ENCODE measurements around the gene FAM210A. TPM values are rescaled to one million over a fixed set of nuclear protein-coding genes. Genes with fewer than 3 reads are reported as not detected.

FAM210A gene
- total RNA-seq, 1 experiment from 2014 or later = 29.3 TPM

GRCh38 chr18:13661779-13662256, 64.5 kb downstream of the FAM210A start:
- no peak overlapping the region for H2AFZ ChIP-seq
- no peaks in the 10 kb centered on the region for H3K36me3 ChIP-seq (ENCODE audit: low read depth)
- H3K27ac ChIP-seq = no peak overlapping the region
- ChIA-PET CTCF (no interaction called here), POLR2A (ENCODE audit: unreplicated experiment) (no interaction called here)
- no peak overlapping the region for H3K4me3 ChIP-seq
- no peaks in the 10 kb centered on the region for H3K9me3 ChIP-seq (ENCODE audit: insufficient read depth, low read depth)
- no peaks in the 10 kb centered on the region for H4K20me1 ChIP-seq (ENCODE audit: insufficient read depth)
- H3K27me3 ChIP-seq (ENCODE audit: insufficient read depth, low read depth) = no peaks in the 10 kb centered on the region
- no peak overlapping the region for H3K4me2 ChIP-seq
- H3K9me2 ChIP-seq (ENCODE audit: insufficient read depth) = no peaks in the 10 kb centered on the region
- no peak for DNase-seq
- BruUV-seq (replicated peaks) = no TSS peak
- no peaks in the 10 kb centered on the region for H3K79me2 ChIP-seq (ENCODE audit: low read depth)
- H3K4me1 ChIP-seq (replicated peaks; ENCODE audit: insufficient read depth) = no peaks in the 10 kb centered on the region
- TF ChIP-seq EZH2 (IDR thresholded peaks at IDR 0.05; ENCODE audit: low read depth) (no peak), CTCF (conservative IDR thresholded peaks at IDR 0.05) (no peak)
- intact Hi-C loops (cut with micrococcal nuclease; ENCODE audit: unreplicated experiment) = no loop called here
- H3F3A ChIP-seq (ENCODE audit: insufficient read depth, low read depth) = no peaks in the 10 kb centered on the region

- Histone ChIP-seq H3K4me3 (no peak overlapping the region), H3K4me1 (replicated peaks; ENCODE audit: insufficient read depth) (no peaks in the 10 kb centered on the region), H3K27me3 (ENCODE audit: insufficient read depth, low read depth) (no peaks in the 10 kb centered on the region), H3K79me2 (ENCODE audit: low read depth) (no peaks in the 10 kb centered on the region), H3K4me2 (no peak overlapping the region), H3K9me3 (ENCODE audit: insufficient read depth, low read depth) (no peaks in the 10 kb centered on the region), H4K20me1 (ENCODE audit: insufficient read depth) (no peaks in the 10 kb centered on the region), H3K27ac (no peak overlapping the region), H3K9me2 (ENCODE audit: insufficient read depth) (no peaks in the 10 kb centered on the region), H3K36me3 (ENCODE audit: low read depth) (no peaks in the 10 kb centered on the region), H3F3A (ENCODE audit: insufficient read depth, low read depth) (no peaks in the 10 kb centered on the region), H2AFZ (no peak overlapping the region)
- intact Hi-C loops (cut with micrococcal nuclease; ENCODE audit: unreplicated experiment) = no loop called here
- BruUV-seq (replicated peaks) = no TSS peak
- DNase-seq = no peak
- ChIA-PET POLR2A (ENCODE audit: unreplicated experiment) (no interaction called here), CTCF (no interaction called here)
- TF ChIP-seq EZH2 (IDR thresholded peaks at IDR 0.05; ENCODE audit: low read depth) (no peak), CTCF (conservative IDR thresholded peaks at IDR 0.05) (no peak)
Measured at GRCh38 chr18:13661051-13661778, 65.1 kb downstream of the FAM210A start.

DNA sequence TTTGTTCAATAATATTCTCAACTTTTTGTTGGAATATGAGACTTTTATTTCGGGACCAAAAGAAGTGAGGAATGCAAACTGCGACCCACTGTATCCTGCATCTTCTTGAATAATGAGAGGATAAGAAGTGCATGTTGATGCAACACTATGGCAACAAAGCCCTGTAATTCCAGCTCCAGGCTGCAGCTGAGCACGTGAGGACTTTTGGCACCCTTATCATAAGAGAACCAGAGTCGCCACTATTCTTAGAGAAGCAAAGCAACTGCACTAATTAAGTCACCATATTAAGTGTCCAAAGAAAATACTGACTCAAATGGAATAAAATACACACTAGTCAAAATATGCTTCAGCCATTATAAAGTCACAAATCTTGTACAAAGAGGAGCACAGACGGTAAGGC, 65.8 kb downstream of the FAM210A start:
- Histone ChIP-seq H2AFZ (no peak overlapping the region), H3K4me1 (replicated peaks; ENCODE audit: insufficient read depth) (no peaks in the 10 kb centered on the region), H3K27ac (no peak overlapping the region), H3K9me3 (ENCODE audit: insufficient read depth, low read depth) (no peaks in the 10 kb centered on the region), H3K9me2 (ENCODE audit: insufficient read depth) (no peaks in the 10 kb centered on the region), H3K4me3 (no peak overlapping the region), H3K4me2 (no peak overlapping the region), H3K27me3 (ENCODE audit: insufficient read depth, low read depth) (no peaks in the 10 kb centered on the region), H4K20me1 (ENCODE audit: insufficient read depth) (no peaks in the 10 kb centered on the region), H3K36me3 (ENCODE audit: low read depth) (no peaks in the 10 kb centered on the region), H3F3A (ENCODE audit: insufficient read depth, low read depth) (no peaks in the 10 kb centered on the region), H3K79me2 (ENCODE audit: low read depth) (no peaks in the 10 kb centered on the region)
- no TSS peak for BruUV-seq (replicated peaks)
- ChIA-PET POLR2A (ENCODE audit: unreplicated experiment) (no interaction called here), CTCF (interaction anchor here (0.6 kb wide), 1 partner anchor 670 kb away, joined by 11 read pairs; no protein-coding TSS in a partner anchor)
- TF ChIP-seq CTCF (conservative IDR thresholded peaks at IDR 0.05) = no peak
- no peak for TF ChIP-seq EZH2 (IDR thresholded peaks at IDR 0.05; ENCODE audit: low read depth)
- no peak for DNase-seq
- intact Hi-C loops (cut with micrococcal nuclease; ENCODE audit: unreplicated experiment) = no loop called here
